GM12865 (cell line): ENCODE data around the gene R3HCC1L.

Source experiments
- DNase-seq: peaks from one replicate; pipeline ENCODE4 v3.0.0; 2010; ENCODE audit warnings: low read depth
- H3K4me3 ChIP-seq: 2 replicates; pipeline ENCODE4 v1.5.1; 2011; ENCODE audit warnings: mild to moderate bottlenecking, low read depth, low read length, control low read depth
- TF ChIP-seq, protein P1 (sequence below): IDR thresholded peaks from 2 replicates; pipeline ENCODE4 v1.5.1; 2011; ENCODE audit warnings: low read length, control low read depth, low read depth, inconsistent platforms; ENCODE audit not compliant: insufficient read depth; ENCODE audit errors: missing control alignments

R3HCC1L gene

GRCh38 chr10:98242823-98243222, 108.4 kb downstream of the R3HCC1L start:
- H3K4me3 ChIP-seq = no peak overlapping the region
- TF ChIP-seq, protein P1, sequence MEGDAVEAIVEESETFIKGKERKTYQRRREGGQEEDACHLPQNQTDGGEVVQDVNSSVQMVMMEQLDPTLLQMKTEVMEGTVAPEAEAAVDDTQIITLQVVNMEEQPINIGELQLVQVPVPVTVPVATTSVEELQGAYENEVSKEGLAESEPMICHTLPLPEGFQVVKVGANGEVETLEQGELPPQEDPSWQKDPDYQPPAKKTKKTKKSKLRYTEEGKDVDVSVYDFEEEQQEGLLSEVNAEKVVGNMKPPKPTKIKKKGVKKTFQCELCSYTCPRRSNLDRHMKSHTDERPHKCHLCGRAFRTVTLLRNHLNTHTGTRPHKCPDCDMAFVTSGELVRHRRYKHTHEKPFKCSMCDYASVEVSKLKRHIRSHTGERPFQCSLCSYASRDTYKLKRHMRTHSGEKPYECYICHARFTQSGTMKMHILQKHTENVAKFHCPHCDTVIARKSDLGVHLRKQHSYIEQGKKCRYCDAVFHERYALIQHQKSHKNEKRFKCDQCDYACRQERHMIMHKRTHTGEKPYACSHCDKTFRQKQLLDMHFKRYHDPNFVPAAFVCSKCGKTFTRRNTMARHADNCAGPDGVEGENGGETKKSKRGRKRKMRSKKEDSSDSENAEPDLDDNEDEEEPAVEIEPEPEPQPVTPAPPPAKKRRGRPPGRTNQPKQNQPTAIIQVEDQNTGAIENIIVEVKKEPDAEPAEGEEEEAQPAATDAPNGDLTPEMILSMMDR = no peak
- DNase-seq = no peak

DNA sequence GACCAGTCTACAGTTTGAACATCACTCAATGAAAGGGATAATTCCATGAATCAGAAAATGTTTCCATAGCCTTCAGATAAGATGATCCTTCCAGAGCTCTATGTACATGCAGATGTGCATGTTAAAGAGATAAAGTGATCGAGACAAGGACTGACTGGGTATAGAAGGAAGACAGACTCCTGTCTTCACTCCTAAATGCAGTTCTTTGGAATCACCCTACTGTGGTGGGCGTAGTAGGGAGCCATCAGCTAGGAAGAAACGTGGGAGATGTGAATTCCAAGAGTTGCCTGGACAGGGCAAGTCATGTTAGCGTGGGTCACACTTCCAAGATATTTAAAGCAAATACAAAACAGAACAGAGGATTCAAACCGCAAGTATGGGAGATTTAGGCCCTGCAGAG, 109.7 kb downstream of the R3HCC1L start:
- TF ChIP-seq, protein P1 = no peak
- no peak overlapping the region for H3K4me3 ChIP-seq
- no peak for DNase-seq

DNA sequence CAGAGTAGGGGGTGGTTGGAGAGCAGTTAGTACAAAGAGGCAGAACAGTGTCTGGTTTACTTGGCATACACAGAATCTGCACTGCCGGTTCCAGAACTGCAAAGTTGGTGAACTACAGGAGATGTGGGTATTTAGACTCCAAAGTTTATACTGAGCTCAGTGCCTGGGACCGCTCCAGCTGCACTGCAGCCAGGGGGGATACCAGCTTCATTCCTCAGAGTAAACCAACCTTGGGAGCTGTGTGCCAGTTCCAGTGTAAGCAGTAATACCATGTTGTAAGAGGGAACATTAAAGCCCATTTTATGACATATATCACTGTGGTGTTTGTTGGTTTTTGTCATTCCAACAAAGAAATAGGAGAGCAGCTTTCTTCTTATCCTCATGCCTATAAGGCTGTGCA, 110.1 kb downstream of the R3HCC1L start:
- TF ChIP-seq, protein P1 = no peak
- DNase-seq = no peak

GRCh38 chr10:98246911-98247805, 112.7 kb downstream of the R3HCC1L start:
- DNase-seq = no peak
- H3K4me3 ChIP-seq = no peak overlapping the region

More for the DNA sequence above, 110.1 kb downstream of the R3HCC1L start:
- no peak overlapping the region for H3K4me3 ChIP-seq

GRCh38 chr10:98248018-98248417, 113.6 kb downstream of the R3HCC1L start:
- TF ChIP-seq, protein P1 = no peak
- H3K4me3 ChIP-seq = no peak overlapping the region

More at GRCh38 chr10:98246911-98247805, 112.7 kb downstream of the R3HCC1L start:
- TF ChIP-seq, protein P1 = no peak

GRCh38 chr10:98249134-98249533, 114.7 kb downstream of the R3HCC1L start:
- no peak for DNase-seq
- TF ChIP-seq, protein P1 = no peak
- no peak overlapping the region for H3K4me3 ChIP-seq

More at GRCh38 chr10:98248018-98248417, 113.6 kb downstream of the R3HCC1L start:
- no peak for DNase-seq
